K562 (cell line): ENCODE measurements around the gene MT2A. TPM values are rescaled to one million over a fixed set of nuclear protein-coding genes. Genes with fewer than 3 reads are reported as not detected.
"Not testable (repeated sequence)": the region's sequence is repeated elsewhere in the genome, so short reads cannot be mapped to it uniquely, and the experiment has no call there.

Experiments
- ATAC-seq: fragments of 200-7000 bp; cut with Tn5 transposase; 3 replicates; pipeline ENCODE4 v1.9.1; 2020; ENCODE audit warnings: moderate library complexity
- BruUV-seq: library from RNA; stranded (reverse); fragments of 400-500 nt; replicated peaks from 2 replicates; lab custom pipeline; 2021; lab: Mats Ljungman, UMichigan
- CTCF ChIA-PET: fragments of 300-600 bp; formaldehyde crosslinking; extraction: SDS; loops from one replicate; lab custom pipeline; 2021; ENCODE audit warnings: low intra/inter-chr PET ratio; lab: Yijun Ruan, JAX
- POLR2A ChIA-PET: fragments of 300-600, 350-650 bp; sonication (Branson Sonifier 250); formaldehyde crosslinking; extraction: SDS; loops from one replicate; lab custom pipeline; 2021; ENCODE audit warnings: antibody characterized with exemption, inconsistent platforms; lab: Yijun Ruan, JAX
- DNase-seq, 4 experiments: peaks; one replicate each; pipeline versions ENCODE4 v3.0.0 to v3.0.0-alpha.2; 2011 to 2018; ENCODE audit warnings: low spot score in 3 of 4, mixed read lengths in 3 of 4; ENCODE audit errors: extremely low read depth in 1 of 4
- FAIRE-seq: peaks from 2 replicates; lab custom pipeline; 2011; peaks lifted over from hg19 to GRCh38; lab: Jason Lieb, UNC
- H2AFZ ChIP-seq: 2 replicates; pipeline ENCODE4 v1.6.0; 2011; ENCODE audit warnings: low read depth, low read length, control low read depth, inconsistent platforms
- H3K27ac ChIP-seq: fragments of 200-600 bp; 3 replicates; pipeline ENCODE4 v1.8.0; 2011; ENCODE audit warnings: low read depth, mild to moderate bottlenecking, control low read depth, inconsistent platforms, low read length, moderate library complexity, mixed read lengths; ENCODE audit errors: extremely low read depth
- H3K27me3 ChIP-seq, 2 experiments: fragments of 300-600 bp in 1 of 2; 2 replicates in 1 of 2; 3 replicates in 1 of 2; pipeline versions ENCODE4 v1.6.0 to v1.8.0; 2011; ENCODE audit warnings: inconsistent platforms in 2 of 2, low read length in 2 of 2, mild to moderate bottlenecking in 1 of 2, mixed read lengths in 1 of 2, moderate library complexity in 1 of 2; ENCODE audit not compliant: control insufficient read depth in 2 of 2, insufficient read depth in 2 of 2
- H3K36me3 ChIP-seq: fragments of 300-600 bp; 3 replicates; pipeline ENCODE4 v1.8.0; 2011; ENCODE audit warnings: mild to moderate bottlenecking, low read length, inconsistent platforms; ENCODE audit not compliant: control insufficient read depth, insufficient read depth
- H3K4me1 ChIP-seq, 2 experiments: fragments of 200-600 bp in 1 of 2; replicated peaks in 1 of 2; 2 replicates in 1 of 2; 3 replicates in 1 of 2; pipeline versions ENCODE4 v1.5.1 to v1.8.0; 2011; ENCODE audit warnings: inconsistent platforms in 2 of 2, low read length in 2 of 2, mild to moderate bottlenecking in 1 of 2, mixed read lengths in 1 of 2, moderate library complexity in 1 of 2; ENCODE audit not compliant: control insufficient read depth in 2 of 2, insufficient read depth in 2 of 2
- H3K4me2 ChIP-seq: 2 replicates; pipeline ENCODE4 v1.6.1; 2011; ENCODE audit warnings: low read length, control low read depth, inconsistent platforms, mixed read lengths; ENCODE audit not compliant: insufficient read depth
- H3K4me3 ChIP-seq: fragments of 200-600 bp; sonication (generic), shearing (Covaris generic); 2 replicates; pipeline ENCODE4 v1.5.1; 2016; ENCODE audit warnings: control low read depth, inconsistent platforms
- H3K79me2 ChIP-seq: fragments of 200-600 bp; 3 replicates; pipeline ENCODE4 v1.8.0; 2011; ENCODE audit warnings: low read length, inconsistent platforms; ENCODE audit not compliant: control insufficient read depth, insufficient read depth
- H3K9ac ChIP-seq, 2 experiments: 2 replicates each; pipeline versions ENCODE4 v1.6.0 to v1.6.1; 2011; ENCODE audit warnings: low read depth in 2 of 2, low read length in 2 of 2, control low read depth in 1 of 2, inconsistent platforms in 1 of 2, mild to moderate bottlenecking in 1 of 2, mixed read lengths in 1 of 2; ENCODE audit not compliant: insufficient read depth in 1 of 2
- H3K9me1 ChIP-seq: one replicate; pipeline ENCODE4 v1.6.0; 2011; ENCODE audit warnings: inconsistent platforms, mild to moderate bottlenecking, low read length, moderate library complexity; ENCODE audit not compliant: control insufficient read depth, insufficient read depth
- H3K9me3 ChIP-seq: replicated peaks from 2 replicates; pipeline ENCODE4 v1.5.1; 2011; ENCODE audit warnings: low read depth, low read length, inconsistent platforms; ENCODE audit not compliant: control insufficient read depth, insufficient read depth
- H4K20me1 ChIP-seq: replicated peaks from 2 replicates; pipeline ENCODE4 v1.6.1; 2011; ENCODE audit warnings: low read length, inconsistent platforms, mixed read lengths; ENCODE audit not compliant: control insufficient read depth, insufficient read depth
- ARID1B ChIP-seq: fragments of 450-650 bp; IDR thresholded peaks from 2 replicates; pipeline ENCODE4 v1.6.1; 2016; ENCODE audit warnings: antibody characterized with exemption, mild to moderate bottlenecking, inconsistent platforms
- SAFB2 ChIP-seq: fragments of 200-400 bp; formaldehyde crosslinking; IDR thresholded peaks from 2 replicates; pipeline ENCODE4 v1.6.1; 2018; ENCODE audit warnings: borderline replicate concordance, low read length, low read depth, moderate library complexity; ENCODE audit not compliant: severe bottlenecking
- THRB ChIP-seq: fragments of 450-650 bp; formaldehyde crosslinking; conservative IDR thresholded peaks from 2 replicates; pipeline ENCODE4 v1.4.0; 2022; ENCODE audit warnings: mild to moderate bottlenecking, missing genetic modification characterization
- ZNF512 ChIP-seq: IDR thresholded peaks from 2 replicates; pipeline ENCODE4 v1.6.1; 2016; ENCODE audit warnings: missing genetic modification characterization, missing compliant biosample characterization
- WGBS: fragments of 100-300 bp; shearing (Covaris generic); methylation state at CpG from one replicate; pipeline ENCODE4 v1.1.6; 2016; ENCODE audit warnings: low coverage, mixed read lengths; ENCODE audit not compliant: insufficient coverage; ENCODE audit errors: missing lambda C conversion rate; 5-methylcytosine and 5-hydroxymethylcytosine counted together
- in situ Hi-C: fragments of 300-500 bp; cut with MboI; formaldehyde crosslinking; loops from 4 replicates; pipeline ENCODE4 v1.15.0; 2018; ENCODE audit warnings: inconsistent platforms, mixed read lengths
- intact Hi-C: fragments of 100-400 bp; cut with micrococcal nuclease; formaldehyde crosslinking; loops from 2 replicates; pipeline ENCODE4 v1.14.2; 2022
- polyA plus RNA-seq, 8 experiments: library from polyadenylated mRNA; depleted of rRNA in 4 of 8; stranded (reverse) in 5 of 8; unstranded in 3 of 8; fragments of >200 nt; fragmentation: Nextera tagmentation in 2 of 8; fragmentation: Illumina TruSeq in 1 of 8; extraction: Ambion mirVana in 2 of 8; extraction: Trizol in 1 of 8; gene quantifications; 2 replicates each; pipeline versions ENCODE4 v1.2.1 to v1.2.3, GENCODE V29; 2011 to 2014; ENCODE audit warnings: inconsistent platforms in 1 of 8, missing spikeins in 1 of 8
- total RNA-seq, 7 experiments: library from RNA; depleted of rRNA in 6 of 7; stranded (reverse); fragments of >200 nt in 6 of 7; fragmentation: Illumina TruSeq in 2 of 7; extraction: Trizol in 2 of 7; gene quantifications; 2 replicates each; pipeline versions ENCODE4 v1.2.1 to v1.2.3, GENCODE V29; 2011 to 2021; ENCODE audit warnings: low replicate concordance in 1 of 7

MT2A gene
- total and polyA plus RNA-seq, 9 of the 15 experiments (the other 6 are each of a cell fraction or from before 2014, with no cell fraction given) = 2.0 to 16.9 (median 8.5) TPM

GRCh38 chr16:56580391-56581048, 27.9 kb upstream of the MT2A start:
- H3K4me2 ChIP-seq = no peak overlapping the region
- ChIA-PET POLR2A (no interaction called here), CTCF (no interaction called here)
- BruUV-seq = no TSS peak
- WGBS = 0% methylated on average over 6 of the region's 6 CpGs
- no peak for ATAC-seq
- H3K27ac ChIP-seq = no peak overlapping the region
- peaks cover 16 to 26% of the 10 kb centered on the region in 2 experiments; a peak in 4 of 5 replicates for H3K27me3 ChIP-seq
- no peak for DNase-seq
- no peaks in the 10 kb centered on the region for H3K79me2 ChIP-seq
- no peak overlapping the region for H2AFZ ChIP-seq
- no peak overlapping the region for H3K4me3 ChIP-seq
- FAIRE-seq = no peak
- H3K9ac ChIP-seq = no peak overlapping the region
- no peaks in the 10 kb centered on the region for H3K9me3 ChIP-seq
- H4K20me1 ChIP-seq = no peaks in the 10 kb centered on the region; the same call in 1 of the 2 replicates
- in situ Hi-C loops = loop anchor here (10.0 kb wide), 1 partner anchor 284 kb away; the partner anchor contains the start of gene SLC12A3
- intact Hi-C loops = no loop called here
- H3K36me3 ChIP-seq = no peaks in the 10 kb centered on the region
- TF ChIP-seq ARID1B = no peak
- peak; percentile 85 for TF ChIP-seq ZNF512 (tag)
- no peak for TF ChIP-seq THRB (CRISPR knock-in tag)
- TF ChIP-seq SAFB2 = no peak
- no peaks in the 10 kb centered on the region for H3K9me1 ChIP-seq
- H3K4me1 ChIP-seq = no peaks in the 10 kb centered on the region

- H3K4me3 ChIP-seq, H3K27ac ChIP-seq, H3K4me1 ChIP-seq, ATAC-seq, BruUV-seq, intact Hi-C loops, H2AFZ ChIP-seq, H3K36me3 ChIP-seq, H3K4me2 ChIP-seq, DNase-seq, H3K9me1 ChIP-seq, FAIRE-seq, H4K20me1 ChIP-seq, CTCF ChIA-PET, H3K9me3 ChIP-seq, H3K79me2 ChIP-seq, H3K9ac ChIP-seq: not testable (repeated sequence)
- WGBS = 26% methylated on average over 2 of the region's 2 CpGs
- peaks cover 22 to 44% of the 10 kb centered on the region in 2 experiments for H3K27me3 ChIP-seq
- POLR2A ChIA-PET = interaction anchor here (0.7 kb wide), 1 partner anchor 92 kb away, joined by 3 read pairs; no protein-coding TSS in a partner anchor
- in situ Hi-C loops = loop anchor here (10.0 kb wide), 1 partner anchor 282 kb away; the partner anchor contains the start of gene SLC12A3
Observed at GRCh38 chr16:56582911-56583310, 25.5 kb upstream of the MT2A start.
